GM19455 (cell line): ENCODE data around the gene TEP1.
"Not testable (repeated sequence)": the region's sequence is repeated elsewhere in the genome, so short reads cannot be mapped to it uniquely, and the experiment has no call there.

Experiments used
- ATAC-seq: cut with Tn5 transposase; IDR thresholded peaks from one replicate; pipeline ENCODE4 v1.9.1; 2021; ENCODE audit not compliant: unreplicated experiment

TEP1 gene

DNA sequence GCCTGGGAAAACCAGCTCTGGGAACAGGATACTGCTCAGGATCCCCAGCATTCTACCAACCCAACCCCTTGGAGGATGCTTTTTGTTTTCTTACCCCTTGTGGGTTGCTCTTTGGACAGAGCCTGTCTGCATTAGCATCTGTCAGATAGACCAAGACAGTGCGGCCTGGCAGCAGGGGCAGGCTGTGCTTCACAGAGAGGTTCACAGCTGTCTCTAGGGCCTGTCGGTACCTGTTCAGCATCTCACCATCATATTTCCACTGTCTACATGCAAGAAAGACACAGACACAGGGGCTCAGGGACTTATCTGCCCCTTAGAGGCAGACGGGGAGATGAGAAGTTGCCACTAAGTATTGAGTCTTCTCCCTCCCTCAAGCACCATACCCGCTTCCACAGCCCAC is 21.8 kb downstream of the TEP1 start:
- no peak for ATAC-seq

DNA sequence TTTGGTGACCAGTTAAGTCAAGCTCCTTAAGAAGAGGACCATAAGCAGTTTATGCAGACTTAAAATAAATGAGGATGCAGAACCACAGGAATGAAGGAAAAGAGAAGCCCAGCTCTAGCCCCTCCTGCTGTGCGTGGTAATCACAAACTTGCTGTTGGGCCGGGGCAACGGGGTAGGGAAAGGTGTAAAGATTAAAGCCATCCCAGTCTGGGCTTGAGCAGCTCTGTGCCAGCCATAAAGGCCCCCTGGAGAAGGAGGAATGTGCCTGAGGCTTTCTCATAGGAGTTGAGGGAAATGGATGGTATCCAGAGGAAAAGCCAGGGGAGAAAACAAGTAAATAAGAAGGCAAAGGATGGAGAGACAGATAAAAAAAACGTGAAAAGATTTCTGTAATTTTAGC is 25.1 kb downstream of the TEP1 start:
- ATAC-seq: no peak

DNA sequence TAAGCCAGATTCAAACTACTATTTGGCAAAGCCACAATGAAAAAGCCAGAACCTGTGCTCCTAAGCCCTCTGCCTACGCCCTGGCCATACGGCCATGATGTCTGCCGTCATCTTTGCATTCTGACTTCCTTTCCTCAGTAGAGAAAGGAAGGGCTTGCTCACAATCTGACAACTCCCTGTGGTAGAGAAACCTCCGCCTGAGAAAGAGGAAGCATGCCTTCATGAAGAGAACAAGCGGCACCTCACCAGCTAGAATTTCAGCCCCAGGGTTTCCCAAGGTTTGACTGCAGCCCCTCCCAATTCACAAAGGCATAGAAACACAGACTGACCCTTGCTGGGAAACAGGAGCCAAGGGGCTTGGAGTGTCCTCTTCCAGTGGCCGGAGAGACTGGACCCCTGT is 25.7 kb downstream of the TEP1 start:
- ATAC-seq: no peak

DNA sequence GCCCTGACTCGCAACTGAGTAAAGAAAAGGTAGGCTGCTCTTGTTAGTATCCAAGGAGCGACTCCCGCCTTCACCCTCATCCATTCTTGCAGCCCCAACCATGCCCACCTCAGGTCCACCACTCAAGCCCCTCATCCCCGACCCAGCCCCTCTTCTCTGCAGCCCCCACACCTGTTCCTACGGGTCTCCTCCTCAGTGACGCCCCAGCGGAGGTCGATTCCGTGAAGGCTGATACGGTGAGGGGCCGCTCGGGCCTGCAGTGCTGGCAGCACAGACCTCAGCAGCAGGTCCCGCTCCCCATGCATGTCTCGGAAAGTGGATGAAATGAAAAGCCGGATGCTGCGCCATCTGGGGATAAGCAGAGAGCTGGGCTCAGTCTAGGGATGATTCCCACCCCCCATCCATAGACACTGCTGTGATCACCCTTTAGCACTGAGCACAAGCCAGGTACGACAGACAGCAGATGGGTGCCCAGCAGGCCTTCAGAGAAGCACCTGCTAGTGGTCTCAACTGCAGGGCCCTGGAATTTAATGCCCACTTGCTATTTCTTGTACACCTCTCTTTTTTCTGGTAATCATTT is 26.9 kb downstream of the TEP1 start:
- ATAC-seq: no peak

DNA sequence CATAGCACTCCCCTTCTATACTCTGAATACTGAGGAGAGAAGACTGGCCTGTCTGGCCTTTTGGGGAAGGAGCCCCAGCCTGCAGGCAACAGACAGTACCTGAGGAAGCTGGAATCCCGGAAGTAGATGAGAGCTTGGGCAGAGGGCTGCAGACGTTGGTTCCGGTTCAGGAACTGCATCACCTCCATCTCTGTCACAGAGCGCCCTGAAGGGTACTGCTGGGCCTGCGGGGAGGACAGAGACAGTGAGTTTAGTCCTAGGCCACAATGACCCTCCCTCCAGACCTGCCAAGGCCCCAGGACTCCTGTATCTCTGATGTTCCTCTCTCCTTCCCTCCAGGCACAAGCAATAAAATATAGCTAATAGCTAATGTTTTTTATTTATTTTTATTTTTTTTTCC is 28.4 kb downstream of the TEP1 start:
- ATAC-seq: no peak

DNA sequence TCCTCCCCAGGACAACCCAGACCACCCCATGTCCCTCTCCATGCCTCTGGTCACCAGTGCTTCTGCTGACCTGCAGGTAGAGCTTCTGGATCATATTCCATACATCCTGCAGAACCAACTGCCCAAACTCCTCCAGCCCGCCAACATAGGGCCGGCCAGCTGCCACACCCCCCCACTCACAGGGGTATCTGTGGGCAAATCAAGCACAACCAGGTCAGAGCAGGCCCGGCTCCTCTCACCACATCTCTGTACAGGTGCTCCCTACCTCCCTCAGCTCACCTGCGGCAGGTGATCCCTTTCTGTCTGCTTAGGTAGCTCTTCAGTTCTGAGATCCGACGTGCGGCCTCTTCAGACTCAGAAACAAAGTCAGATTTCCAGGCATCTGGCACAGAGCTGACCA is 29.0 kb downstream of the TEP1 start:
- ATAC-seq: no peak

DNA sequence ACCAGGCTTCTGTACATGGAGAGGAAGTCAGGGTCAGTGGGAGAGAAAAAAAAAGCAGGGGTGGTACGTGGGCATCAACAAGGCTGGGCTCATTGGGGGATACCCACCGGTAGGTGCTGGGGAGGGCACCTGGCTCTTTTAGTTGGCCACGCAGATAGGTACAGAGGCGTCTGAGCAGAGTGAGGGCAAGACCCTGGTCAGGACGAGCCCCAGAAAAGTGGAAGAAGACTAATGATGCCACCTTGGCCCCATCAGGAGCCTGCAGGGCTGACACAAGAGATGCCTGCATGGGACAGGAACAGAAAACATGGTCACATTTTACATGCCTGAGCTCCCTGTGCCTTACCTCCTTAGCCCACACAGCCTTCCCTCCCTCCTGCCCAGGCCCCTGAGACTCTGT is 29.7 kb downstream of the TEP1 start:
- no peak for ATAC-seq

DNA sequence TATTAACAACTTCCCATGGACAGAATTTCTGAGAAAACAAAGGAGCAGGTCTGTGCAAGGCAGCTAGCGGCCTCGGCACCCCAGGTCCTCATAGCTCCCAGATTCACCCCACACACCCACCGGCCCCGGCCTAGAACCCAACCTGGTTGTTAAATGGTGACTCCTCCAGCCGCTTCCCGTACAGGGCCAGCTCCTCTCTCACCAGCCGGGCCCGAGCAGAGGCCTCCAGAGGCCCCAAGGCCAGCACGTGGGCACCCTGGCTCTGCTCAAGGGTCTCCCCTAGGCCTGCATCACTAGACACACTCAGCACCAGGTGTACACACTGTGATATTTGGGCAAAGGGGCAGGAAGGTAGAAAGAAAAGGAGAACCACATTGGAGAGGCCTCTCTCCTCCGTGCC is 30.3 kb downstream of the TEP1 start:
- no peak for ATAC-seq

DNA sequence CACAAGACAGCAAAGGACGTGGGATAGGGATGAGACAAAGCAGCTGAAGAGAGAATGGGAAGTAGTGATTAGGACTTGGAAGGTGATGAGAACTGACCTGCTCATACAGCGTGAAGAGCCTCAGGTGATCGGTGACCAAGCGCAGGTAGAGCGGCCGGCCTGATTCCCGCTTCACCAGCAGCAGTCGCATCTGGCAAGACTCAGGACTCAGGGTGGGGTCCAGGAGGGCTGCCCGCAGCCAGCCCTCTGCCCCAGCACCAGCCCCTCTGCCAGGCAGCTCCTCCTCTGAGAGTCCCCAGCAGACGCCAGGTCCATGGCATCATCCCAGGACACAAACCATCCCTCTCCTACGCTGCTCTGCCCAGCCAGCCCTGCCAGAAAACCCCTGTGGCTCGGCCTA is 30.8 kb downstream of the TEP1 start:
- ATAC-seq: no peak

DNA sequence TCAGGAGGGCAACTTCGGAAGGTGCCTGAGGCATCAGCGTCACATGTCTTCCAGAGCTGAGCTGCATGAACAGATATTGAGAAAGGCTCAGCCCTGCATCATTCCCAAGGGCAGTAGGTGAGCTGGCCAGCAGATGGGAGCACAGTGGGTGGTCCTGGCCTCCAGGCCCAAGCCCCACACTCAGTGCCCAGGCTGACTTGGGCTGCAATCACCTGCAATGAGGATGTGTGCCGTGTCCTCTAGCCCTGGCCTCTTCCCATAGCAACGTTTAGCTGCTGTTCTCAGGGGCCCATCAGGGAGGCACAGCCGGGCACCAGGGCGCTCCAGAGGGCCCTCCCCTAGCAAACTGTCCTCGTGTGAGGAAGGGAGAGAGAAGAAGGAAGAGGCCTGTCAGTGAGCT is 32.0 kb downstream of the TEP1 start:
- no peak for ATAC-seq

DNA sequence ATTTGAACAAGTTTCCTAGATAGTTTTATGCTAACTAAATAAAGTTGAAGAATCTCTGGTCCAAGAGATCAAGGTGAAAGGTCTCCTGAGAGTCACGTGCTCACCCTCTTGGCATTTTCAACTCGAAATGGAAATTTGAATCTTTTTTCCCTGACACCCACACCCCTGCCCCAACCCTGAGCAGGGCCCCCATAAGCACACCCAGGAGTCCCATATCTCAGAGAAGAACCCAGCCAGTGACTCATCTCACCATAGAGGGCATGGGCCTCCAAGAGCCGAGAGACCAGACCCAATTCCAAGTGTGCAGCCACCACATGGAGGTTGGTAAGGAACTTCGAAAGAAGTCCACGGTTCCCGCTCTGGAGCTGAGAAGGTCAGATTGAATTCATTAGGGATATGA is 32.6 kb downstream of the TEP1 start:
- no peak for ATAC-seq

DNA sequence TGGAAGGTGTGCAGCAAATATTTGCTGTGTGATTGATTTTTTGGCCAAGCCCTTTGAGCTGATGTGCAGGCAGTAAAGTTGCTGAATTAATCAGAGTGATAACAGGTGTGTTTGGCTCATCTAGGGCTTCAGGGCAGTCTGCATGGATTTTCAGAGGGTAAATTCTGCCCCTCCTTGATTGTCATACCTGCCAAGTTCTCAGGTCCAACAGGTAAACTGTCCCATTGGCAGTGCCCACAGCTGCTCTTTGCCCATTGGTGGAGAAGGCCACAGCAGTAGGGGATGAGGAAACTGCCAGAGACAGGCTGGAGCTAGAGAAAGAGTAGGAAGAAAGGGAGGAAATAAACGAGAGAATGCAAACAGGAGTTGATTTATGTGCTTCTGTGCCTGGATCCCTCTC is 33.6 kb downstream of the TEP1 start:
- no peak for ATAC-seq

DNA sequence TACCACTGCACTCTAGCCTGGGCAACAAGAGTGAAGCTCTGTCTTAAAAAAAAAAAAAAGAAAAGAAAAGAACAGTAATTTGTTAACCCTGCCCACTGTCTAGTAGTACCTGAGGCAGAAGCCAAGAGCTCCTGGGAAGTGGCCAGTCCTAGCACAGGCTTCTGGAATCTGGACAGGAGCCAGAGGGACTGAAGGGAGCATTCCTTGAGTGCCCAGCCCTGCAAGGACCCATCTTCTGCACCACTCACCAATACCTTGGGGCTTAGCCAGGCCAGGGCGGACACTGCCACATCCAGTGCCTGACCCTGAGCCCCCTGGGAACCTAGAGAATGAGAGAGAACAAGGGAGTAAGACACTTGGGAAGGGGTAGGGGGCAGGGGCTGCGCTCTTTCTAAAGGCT is 36.1 kb downstream of the TEP1 start:
- no peak for ATAC-seq

DNA sequence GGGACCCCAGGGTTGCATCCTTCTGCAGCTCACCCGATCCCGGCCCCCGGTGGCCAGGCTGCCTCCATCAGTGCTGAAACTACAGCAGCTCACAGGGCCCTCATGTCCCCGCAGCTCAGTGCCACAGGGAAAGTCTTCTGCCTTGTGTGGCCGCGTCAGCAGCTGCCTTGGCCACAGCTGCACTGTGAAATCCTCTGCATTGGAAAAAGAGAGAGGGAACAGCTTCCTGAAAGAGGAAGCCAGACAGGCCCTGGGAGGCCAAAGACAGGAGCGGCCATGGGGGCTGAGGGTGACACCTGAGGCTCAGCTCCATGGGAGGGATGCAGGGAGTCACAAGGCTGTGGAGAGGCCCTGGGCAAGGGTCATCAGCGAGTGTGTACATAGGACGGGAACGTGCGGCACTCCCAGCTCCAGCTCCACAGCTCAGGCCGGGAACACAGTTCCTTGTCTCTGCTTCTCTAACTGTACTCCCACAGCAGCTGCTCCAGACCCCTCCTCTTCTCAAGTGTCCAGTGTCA is 37.2 kb downstream of the TEP1 start:
- no peak for ATAC-seq

DNA sequence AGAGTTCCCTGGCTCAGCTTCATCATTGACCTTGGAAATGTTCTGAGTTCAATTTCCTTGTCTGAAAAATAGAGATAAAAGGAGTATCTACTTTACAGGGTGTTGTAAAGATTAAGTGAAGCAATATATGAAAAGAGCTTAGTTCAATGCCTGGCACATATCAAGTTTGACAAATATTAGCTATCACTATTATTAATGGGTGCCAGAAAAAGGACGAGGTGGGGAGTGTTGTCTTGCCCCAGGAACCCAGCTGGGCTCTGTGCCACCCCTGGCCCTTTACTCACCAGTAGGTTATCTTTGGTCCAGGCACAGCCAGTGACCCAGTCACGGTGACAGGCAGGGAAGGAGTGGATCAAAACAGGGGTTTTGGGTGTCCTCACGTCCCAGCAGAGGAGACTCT is 37.8 kb downstream of the TEP1 start:
- no peak for ATAC-seq

DNA sequence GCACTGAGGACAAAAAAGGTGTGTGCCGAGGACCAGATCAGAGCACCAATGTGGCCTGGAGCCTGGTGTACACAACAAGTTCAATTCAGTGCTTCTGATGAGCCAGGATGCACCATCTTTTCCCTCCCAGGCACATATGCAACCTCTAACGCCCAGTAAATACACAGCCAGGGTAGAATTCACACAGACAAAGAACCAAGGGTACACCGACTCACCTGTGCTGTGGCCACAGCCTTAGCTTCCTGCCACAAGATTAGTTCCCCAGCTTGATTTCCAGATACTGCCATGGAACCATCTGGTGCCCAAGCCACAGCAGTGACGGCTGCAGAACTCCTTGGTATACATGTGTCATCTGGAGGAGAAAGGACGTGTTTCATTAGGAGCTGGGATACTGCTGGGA is 40.5 kb downstream of the TEP1 start:
- ATAC-seq: no peak

DNA sequence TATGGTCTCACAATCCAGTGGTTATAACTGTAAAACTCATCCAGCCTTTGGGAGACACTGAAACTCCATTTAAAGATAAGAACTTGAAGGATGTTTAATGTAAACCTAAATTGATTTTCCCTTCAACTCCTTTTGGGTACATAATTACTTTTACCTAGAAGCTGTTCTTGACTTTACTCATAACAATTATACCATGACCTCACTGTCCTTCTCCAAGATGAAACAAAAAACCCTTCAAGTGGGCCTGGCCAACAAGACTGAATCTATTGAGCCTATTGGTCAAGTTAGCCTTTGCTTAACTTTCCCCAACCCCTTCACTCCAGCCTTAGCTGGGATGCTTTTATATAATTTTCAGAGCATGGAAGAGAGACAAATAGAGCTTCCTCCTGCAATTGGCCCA is 47.4 kb downstream of the TEP1 start:
- no peak for ATAC-seq

DNA sequence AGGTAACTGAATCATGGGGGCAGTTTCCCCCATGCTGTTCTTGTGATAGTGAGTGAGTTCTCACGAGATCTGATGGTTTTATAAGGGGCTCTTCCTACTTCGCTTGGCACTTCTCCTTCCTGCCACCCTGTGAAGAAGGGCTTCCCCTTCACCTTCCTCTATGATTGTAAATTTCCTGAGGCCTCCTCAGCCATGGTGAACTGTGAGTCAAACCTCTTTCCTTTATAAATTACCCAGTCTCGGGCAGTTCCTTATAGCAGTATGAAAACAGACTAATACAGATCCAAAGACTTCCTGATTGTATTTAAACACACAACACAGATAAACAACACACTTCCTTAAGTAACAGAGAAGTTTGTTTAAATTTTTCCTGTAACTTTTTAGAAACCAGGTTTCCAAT is 54.8 kb downstream of the TEP1 start:
- ATAC-seq: not testable (repeated sequence)

DNA sequence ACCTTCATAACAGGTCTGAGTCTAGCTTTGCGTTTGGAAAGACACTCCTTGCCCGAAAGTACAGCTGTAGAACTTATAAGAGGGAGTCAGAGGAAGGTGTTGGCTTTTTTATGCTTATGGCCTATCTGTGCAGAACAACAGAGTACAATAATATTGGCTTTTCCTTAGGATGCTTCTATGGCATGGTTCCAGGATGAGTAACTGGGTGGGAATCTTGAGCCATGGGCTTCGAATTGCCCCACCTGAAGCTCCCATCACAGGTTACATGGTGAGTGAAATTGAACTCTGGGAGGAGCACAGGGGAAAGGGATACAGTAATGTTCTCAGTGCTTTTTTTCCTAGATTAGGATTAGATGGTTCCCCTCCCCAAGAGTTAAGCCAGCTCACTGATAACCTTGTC is 56.9 kb downstream of the TEP1 start:
- ATAC-seq: no peak

DNA sequence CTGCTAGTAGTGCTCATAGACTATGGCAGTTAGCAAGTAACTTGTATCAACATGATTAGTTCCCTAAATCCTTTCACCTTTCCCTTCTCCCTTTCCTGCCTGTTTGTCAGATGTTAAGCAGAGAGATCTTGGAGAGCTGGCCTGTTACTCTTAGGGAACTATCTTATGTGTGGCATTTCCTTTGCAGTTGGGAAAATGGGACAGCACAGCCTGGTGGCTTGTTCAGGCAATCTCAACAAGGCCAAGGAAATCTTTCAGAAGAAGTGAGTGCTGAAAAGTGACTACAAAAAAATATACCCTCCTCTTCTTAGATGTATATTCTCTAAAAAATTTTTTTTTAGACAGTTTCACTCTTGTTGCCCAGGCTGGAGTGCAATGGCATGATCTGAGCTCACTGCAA is 62.4 kb downstream of the TEP1 start:
- ATAC-seq: no peak

DNA sequence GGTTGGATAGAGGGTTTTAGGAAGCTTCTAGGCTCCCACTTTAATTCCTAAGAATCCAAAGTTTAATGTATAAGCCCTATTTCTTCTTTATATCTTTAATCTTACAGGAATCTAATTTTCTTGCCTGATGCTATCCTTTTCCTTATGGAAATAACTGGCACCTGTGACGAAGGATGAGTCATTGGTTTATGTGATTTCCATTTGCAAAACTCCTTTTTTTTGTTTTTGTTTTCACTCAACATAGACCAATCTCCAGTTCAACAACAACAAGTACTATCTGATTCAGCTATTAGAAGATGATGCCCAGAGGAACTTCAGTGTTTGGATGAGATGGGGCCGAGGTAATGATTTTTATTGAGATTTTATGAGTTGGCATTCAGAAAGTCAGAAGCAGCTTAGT is 63.0 kb downstream of the TEP1 start:
- no peak for ATAC-seq

DNA sequence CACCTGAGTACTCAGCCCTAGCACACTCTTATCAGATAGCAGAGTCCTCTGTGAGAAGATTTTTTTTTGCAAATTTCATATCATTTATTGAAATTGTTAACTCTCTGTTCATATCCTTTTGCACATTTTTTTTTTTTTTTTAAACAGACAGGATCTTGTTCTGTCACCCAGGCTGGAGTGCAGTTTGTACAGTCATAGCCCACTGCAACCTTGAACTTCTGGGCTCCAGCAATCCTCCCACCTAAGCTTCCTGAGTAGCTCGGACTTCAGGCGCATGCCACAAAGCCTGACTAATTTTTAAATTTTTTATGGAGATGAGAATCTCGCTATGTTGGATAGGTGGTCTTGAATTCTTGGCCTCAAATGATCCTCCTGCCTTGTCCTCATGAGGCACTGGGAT is 65.6 kb downstream of the TEP1 start:
- no peak for ATAC-seq

DNA sequence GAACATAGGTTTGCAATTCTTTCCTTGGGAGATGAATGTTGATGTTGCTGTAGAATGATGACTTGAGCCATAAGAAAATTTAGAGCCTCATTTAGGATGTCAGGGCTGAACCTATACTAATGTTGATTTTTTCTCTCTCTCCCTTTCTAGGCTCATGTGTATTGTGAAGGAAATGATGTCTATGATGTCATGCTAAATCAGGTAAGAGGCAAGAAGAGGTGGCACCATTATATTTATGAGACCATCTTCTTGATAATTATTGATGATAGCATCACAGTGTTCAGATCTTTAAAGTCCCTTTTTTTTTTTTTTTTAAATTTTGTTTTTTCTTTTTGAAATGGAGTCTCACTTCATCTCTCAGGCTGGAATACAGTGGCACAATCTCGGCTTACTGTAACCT is 66.6 kb downstream of the TEP1 start:
- no peak for ATAC-seq

DNA sequence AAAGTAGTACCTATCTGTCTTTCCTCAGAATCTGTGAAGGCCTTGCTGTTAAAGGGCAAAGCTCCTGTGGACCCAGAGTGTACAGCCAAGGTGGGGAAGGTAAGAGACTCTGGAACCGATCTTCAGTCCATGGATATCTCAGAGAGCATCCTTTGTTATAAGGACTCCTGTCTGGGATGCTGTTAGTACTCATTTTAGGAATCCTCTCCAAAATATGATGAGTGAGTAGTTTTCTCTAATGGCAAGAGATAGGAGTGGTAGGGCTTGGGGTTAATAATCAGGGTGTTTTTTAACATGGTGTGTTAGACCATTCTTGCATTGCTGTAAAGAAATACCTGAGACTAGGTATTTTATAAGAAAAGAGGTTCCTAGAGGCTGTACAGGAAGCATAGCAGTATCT is 67.9 kb downstream of the TEP1 start:
- no peak for ATAC-seq
